Ecto neural progenitor cell (in vitro differentiated cells): ENCODE measurements around the gene FGFBP2.

ENCODE experiments used
- DNase-seq: peaks from one replicate; pipeline ENCODE4 v3.0.0-alpha.2; 2018; ENCODE audit warnings: low spot score

FGFBP2 gene, protein sequence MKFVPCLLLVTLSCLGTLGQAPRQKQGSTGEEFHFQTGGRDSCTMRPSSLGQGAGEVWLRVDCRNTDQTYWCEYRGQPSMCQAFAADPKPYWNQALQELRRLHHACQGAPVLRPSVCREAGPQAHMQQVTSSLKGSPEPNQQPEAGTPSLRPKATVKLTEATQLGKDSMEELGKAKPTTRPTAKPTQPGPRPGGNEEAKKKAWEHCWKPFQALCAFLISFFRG

DNA sequence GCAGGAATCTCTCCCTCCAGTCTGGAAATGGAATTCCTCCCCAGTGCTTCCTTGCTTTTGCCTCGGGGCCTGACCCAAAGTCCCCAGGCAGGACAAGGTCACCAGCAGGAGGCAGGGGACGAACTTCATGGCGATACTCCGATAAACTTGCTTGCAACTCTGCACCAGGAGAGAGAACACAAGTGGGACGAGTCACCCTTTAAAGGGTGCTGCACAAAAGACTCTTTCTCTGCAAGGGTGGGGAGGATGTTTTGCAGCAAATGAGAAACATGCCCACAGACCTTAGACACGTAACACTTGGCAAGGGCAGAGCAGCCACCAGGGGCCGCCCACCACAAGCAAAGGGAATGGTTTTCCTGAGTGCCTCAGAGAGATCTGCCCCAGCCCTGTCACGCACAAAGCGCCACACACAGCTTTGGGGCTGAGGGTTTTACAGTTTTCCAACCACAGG lies at the start of gene FGFBP2:
Gene FGFBP2, minus strand, starts transcription at position 175 of the 451 bp plus-strand sequence. Its CDS starts 46 bp downstream, at position 129.
- peak; percentile 63 for DNase-seq

DNA sequence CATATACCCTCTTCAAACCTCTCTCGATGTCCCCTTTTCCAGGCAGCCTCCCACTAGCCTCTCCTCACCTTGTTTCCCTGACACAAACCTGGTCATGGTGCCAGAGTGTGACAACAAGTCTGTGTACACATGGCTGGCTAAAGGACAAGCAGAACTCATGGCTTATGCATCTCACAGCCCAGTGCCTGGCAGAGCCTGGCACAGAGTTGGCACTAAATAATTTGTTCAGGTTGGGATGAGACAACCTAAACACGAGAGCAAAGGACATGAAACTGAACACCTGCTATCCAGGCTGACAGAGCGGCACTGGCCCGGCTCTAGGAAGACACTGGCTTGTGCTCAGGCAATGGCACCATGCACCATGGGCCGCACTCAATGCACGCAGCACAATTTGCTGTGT lies 48.2 kb upstream of the FGFBP2 start:
- DNase-seq = no peak

DNA sequence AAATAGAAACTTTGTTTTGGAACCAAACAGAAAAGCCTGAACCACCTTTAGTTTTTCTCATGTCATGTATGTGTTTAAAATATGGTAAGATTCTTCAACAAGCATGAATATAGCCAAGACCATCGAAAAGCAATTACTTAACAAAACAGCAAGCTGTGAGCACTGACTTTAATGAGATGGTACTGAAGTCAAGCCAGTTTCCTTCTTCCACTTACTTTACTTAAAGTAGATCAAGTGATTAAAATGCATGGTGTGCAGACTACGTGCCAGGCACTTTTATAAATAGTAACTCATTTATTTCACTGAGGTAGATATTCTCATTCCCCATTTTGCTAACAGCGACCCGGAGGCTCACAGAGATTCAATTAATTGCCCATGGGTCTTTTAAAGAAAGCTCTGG lies 46.2 kb upstream of the FGFBP2 start:
- no peak for DNase-seq

DNA sequence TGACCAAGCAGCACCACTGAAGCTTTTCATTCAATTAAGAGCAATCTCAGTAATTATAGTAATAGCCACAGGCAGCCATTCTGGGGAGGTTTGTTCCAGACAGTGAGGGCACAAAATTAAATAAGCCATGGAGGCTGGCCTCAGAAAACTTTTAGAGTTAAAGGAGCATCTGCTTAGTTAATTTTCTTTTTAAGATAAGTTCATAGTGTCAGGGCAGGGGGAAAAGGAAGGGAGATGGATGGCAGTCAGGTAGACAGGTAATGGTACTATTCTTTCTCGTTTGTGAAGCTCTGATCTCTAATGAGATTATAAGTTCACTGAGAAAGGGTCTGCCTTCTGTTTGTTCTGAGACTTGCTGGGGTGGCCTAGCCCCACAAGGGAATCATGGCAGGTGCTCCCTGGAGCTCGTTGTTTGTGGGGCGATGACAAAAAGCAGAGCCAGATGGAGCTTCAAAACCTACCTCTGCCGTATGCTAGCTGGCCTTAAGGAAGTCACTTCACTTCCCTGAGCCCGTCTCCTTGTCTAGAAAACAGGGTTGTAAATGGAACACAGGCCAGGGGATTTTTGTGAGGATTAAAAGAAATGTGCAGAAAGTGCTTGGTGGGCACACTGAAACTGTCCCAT lies 44.6 kb upstream of the FGFBP2 start:
- no peak for DNase-seq

DNA sequence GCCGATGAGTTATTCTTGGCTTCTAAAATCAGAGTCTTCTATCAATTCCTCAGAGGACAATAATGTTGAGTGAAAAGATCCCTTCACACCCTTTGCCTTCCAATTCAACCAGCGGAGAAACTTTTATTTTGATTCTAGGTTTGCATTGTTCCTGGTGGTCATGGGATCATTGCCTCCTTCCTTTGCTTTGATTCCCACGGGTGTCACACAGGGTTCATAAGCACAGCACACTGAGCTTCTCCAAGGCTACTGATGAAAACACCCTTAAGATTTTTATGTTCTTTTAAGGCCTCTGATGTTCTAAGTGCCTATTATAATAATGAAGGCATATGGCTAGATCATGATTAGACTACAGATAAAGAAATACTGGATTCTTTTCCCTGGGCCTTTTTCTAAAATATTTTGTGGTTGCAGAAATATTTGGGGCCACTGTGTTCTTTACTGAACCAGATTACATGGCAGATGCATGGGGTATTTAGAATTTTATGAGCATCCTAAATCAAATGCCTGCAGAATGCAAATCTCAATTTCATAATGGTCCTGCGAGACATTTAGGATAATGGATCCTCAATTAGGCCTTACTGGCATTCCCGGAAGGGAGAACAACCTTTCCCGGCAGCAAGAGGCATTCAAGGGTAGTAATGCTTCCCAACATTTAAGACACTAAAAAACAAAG lies 43.9 kb upstream of the FGFBP2 start:
- DNase-seq = no peak

DNA sequence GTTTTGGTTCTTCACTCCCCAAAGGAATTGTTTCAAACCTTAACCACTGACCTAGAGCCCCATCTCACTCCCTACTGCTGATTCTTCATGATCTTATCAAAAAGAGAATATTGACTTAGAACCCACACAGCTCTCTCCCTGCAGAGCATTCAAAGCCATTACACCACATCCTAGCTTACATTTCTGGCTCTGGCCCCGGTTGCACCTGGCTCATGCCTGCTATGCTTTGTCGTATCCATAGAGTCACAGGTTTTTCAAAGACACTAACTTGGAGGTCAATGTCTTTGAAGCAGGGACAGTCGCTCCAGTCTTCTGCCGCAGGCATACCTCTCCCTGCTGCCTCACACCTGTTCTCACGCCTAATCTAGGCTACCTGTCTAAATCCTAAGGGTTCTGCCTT lies 42.7 kb upstream of the FGFBP2 start:
- DNase-seq = no peak

DNA sequence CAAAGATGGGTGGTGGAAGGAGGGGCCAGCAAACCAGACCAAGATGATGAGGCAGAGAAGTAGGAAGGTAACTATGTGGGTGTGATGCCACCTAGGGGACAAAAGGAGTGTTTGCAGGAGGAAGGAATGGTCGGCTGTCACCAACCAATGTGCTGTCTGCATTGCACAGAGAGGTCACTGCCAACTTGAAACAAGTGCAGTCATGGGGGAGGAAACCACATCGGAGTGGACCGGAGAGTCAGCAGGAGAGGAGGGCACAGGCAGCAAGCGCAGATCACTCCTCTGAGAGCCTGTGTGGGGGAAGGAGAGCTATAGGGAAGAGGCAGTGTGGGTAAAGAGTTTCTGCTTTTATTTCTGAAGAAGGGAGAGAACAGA lies 38.5 kb upstream of the FGFBP2 start:
- peak; percentile 70 for DNase-seq

DNA sequence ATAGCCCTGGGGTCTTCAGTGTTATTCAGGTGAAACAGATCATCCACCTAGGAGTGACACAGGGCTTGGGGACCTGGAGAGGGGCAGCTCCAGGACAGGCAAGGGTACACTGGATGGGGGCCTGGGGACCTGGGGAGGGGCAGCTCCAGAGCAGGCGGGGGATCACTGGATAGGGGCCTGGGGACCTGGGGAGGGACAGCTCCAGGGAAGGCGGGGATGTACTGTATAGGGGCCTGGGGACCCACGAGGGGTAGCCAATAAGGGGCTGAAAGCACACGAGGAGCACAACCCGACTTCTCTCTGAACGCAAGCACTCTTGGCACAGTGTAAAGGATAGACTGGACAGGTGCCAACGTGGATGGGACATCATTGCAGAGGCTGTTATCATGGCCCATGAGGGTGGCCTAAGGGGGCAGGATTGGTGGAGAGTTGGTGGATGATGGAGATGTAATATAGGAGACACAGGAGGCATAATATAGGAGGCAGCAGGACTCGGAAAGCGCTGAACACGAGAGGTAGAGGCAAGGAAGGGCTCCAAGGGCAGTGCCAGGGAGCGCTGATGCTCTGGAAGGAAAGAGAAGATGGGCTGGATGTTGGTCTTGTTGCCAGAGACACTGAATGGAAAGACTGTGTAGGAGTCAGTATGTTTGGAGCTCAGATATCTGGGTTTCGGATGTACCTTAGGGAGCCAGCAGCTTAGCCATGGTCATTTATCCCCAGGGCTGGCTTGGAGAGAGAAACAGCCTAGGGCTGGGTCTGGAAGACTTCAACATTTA lies 37.9 kb upstream of the FGFBP2 start:
- no peak for DNase-seq

DNA sequence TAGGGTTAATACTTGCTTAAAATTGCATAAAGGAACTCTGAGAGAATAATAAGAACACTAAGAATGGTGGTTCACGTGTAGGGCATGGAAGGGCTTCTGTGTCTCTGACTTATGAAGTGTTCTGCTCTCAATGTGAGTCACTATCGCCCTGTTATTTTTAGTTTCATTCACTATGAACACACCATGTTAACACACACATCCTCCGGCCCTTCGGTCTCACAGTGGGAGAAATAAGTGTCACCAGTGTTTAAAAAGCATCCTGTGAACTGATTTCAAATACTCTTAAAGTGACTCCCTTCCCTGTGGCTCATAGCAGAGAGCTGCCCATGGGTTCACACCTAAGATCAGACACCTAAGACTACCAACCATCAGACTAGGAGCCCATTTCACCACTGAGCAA lies 33.8 kb upstream of the FGFBP2 start:
- no peak for DNase-seq

DNA sequence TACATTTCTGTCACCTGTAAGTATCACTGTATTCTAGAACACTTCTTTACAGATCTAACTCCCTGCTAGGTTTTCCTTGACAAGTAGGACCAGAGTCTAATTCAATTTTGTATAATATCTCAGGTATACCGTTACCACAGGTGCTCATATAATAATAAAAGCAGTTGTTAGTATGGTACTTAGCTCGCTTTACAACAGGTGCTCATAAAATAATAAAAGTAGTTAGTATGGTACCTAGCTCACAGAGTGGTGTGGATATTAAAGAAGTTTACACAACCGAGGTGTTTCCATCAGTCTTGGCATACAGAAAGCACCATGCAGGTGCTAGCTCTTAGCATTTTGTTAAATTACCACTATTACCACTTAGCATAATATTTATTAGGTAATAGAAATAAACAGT lies 32.9 kb upstream of the FGFBP2 start:
- DNase-seq = no peak

DNA sequence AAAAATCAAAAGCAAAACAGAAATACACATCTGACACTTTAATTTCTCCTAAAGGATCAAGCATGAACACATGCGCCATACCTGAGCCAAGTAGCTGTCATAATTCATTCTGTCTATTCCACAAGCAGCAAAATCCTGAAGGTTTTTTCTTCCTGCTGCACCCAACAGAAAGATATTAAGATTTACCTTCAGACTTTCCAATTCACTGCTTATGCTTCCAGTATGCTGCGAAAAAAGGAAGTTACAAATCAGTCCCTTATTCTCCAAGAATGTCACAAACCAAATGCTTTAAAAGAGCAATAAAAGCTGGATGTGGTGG lies 29.2 kb upstream of the FGFBP2 start:
- no peak for DNase-seq

DNA sequence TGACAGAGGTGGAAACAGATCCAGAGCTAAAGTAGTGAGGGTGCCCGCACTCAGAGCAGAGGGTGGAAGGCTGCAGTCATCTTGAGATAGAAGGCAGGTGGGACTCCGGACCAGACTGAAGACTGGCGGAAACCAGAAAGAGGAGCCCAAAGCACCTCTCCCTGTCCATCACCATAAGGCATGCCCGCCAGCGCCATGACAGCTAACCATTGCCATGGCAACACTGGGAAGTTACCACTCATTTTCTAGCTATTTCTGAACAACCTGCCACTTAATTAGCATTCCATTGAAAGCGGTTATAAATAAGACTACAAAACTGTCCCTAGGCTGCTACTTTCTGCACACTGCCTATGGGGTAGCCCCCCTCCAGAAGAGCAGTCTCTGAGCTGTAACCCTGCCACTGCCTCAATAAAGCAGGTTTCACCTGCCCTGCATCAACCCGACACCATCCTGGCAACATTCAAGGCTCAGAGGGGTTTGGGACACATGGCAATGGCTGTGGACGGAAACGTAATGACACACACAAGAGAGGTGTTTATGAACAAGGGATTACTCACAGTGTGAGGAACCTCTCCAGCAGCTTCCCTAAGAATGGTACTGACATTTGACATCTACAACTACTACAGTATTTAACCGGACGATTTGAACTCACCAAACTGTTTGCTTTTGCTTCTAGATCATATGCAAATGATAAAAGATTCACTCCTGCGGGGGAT lies 27.8 kb upstream of the FGFBP2 start:
- no peak for DNase-seq

DNA sequence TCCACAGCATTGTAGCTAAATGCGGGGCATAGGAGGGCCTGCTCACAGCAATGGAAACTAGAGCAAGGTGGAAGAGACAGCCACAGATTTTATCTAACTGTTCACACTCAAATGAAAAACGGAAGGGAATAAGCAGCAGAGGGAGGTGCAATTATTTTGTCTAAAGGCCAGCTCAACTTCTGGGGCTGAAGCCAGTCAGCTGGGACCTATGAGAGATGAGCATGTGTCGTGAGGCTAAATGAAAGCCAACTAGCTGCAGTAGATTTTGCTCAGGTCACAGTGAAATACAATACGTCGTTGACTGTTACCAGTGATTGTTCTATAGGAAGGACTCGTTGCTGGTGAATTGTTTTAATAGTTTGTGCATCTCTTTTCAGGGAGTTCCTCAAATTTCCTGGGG lies 26.4 kb upstream of the FGFBP2 start:
- no peak for DNase-seq

DNA sequence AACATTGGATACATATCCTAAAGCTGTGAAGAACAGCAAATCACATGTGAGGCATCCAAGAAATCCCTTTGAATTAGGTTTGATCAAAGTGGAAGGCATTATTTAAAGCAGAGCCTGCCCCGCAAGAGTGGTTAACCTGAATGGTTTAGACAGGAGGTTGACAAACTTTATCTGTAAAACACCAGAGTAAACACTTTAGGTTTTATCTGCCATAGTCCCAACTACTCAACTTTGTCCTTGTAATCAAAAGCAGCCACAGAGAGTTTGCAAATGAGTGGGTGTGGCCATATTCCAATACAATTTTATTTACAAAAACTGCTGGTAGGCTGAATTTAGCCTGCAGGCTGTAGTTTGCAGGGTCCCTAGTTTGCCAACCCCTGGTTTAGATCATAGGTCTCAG lies 25.2 kb upstream of the FGFBP2 start:
- DNase-seq = no peak

DNA sequence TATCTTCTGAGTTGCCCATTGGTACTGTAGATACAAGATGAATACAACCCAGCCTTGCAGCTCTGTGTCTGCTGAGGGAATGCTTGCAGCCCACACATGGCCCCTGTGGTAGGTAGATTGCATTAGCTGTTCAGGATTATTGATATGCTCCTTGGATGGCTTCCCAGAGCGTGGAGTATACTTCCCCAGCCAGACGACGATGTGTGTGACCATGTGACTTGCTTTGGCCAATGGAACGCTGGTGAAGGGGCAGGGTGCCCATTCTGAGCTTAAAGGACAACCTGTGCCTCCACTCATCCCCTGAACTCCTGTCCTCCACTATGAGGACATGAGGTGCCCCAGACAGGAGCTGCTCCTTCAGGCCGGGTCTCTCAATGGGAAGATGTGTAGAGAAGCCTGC lies 23.9 kb upstream of the FGFBP2 start:
- DNase-seq = no peak

DNA sequence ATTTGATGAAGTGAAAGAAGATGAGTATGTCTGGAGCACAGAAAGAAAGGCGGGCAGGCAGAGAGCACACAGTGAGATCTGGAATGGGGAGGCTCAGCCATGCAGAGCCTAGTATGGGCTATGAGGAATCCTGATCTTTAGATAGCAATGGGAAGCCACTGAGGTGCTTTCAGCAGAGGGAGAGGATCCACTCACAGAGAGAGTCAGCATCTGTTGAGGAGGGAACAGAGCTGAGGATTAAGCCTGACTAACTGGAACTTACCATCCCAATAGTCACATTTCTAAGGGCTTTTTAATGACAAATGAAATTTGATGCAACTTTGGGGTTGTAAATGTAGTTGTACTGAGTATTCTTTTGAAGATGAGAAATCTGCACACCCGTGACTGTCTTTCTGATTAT lies 20.6 kb upstream of the FGFBP2 start:
- no peak for DNase-seq

DNA sequence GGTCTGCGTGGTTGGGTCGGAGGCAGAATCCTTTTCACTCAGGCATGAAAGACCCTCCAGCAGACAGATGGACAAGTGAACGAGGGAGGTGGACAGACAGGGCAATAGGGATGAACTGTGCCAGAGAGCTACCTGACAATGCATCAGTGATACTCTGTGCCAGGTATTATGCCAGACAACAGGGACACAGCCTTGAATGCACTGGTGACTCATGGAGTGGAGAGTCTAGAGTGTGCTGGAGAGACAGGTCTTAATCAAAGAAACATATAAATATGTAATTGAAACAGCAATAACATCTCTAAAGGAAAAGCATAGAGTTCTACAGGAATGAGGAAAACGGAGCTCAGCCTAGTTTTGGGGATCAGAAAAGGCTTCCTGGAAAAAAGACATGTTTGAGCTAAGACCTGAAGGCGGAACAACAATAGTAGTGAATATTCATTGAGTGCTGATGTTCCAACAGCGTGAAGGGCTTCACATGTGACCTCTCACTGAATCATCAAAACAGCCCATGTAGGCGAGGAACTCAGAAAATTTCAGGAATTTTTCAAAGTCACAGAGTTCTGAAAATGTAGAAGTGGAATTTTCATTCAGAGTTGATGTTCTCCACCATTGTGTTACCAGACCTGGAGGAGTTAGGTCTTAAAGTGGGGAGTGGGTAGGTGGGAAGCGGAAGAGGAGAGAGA lies 20.0 kb upstream of the FGFBP2 start:
- DNase-seq = no peak

DNA sequence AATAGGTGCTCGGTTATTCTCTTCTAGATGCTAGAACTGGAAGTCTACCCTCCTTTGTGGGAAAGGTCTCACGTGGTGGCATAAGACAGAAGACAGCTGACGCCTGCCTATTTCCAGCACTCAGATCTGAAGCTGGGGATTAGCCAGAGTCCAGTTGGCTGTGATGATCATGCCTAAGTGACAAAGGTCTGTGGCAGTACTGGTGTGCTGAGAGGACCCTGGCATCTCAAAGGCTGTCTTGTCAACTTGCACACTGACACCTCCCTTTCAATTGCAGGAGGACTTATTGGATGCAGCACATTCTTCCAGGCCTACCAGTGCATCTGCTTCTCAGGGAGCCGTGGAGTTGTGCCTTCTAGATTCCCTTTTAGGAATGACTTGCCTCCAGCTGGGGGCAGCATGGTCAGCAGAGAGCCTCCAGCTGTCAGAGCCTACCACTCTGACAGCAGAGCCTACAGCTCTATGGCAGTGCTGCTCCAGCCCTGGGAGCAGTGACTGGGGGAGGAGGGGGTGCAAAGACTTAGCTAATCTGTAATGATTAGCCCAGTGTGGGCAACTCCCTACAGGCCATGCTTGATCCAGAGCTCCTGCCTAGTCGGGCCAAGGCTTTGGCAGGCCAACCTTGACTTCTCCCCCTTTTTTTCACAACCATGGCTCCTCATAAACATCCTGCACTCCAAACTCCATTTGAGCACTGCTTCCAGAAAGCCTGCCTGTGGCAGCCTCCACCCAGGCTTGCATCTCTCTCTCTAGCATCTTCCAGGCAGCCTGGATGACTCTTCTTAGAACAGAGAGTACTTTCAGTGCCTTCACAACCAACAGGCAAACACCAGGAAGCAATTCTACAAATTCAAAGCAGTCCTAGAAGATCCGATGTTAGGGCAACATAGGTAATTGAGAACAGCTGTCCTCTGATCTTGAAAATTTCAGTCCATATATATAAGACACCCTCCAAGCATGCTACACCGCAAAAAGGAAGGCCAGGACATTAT lies 13.8 kb upstream of the FGFBP2 start:
- DNase-seq = no peak

DNA sequence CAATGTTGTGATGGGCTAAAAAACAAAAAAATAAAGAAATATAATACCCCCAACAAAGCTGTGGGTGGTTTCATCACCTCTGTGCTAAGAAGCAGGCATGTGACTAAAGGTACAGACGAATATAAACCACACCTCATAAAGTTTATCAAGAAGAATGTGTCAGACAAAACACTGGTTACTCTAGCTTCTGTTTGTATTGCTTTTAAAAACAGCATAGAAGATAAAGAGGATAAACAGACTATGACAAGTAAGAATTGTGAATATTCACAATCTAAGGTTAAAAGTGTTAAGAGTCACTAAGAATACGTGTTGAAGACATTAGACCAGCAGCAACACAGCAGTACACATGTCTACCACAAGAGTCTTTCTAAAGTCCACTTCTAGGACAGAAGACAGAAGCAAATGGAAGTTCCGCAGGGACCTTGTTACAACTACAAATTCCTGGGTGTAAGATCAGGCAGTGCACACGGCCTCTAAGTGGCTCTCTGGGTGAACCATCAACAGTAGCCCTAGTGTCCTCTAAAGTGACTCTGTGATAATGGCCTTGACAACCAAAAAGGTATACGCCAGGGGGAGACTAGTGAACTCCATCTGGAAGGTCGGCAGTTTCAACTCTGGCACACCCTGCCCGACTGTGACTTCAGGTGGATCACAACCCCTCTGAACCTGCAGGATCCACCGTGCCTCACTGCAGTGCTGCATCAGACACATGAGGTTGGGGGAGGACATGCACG lies 8.3 kb upstream of the FGFBP2 start:
- no peak for DNase-seq
